ENCODE results near the gene CCDC17. TPM values are rescaled to one million over a fixed set of nuclear protein-coding genes. Genes with fewer than 3 reads are reported as not detected.
"Not testable (repeated sequence)": the region's sequence is repeated elsewhere in the genome, so short reads cannot be mapped to it uniquely, and the experiment has no call there.

The CCDC17 gene
- total RNA-seq, 2 donors from 2014 or later: 1.8 to 2.4 TPM

DNA sequence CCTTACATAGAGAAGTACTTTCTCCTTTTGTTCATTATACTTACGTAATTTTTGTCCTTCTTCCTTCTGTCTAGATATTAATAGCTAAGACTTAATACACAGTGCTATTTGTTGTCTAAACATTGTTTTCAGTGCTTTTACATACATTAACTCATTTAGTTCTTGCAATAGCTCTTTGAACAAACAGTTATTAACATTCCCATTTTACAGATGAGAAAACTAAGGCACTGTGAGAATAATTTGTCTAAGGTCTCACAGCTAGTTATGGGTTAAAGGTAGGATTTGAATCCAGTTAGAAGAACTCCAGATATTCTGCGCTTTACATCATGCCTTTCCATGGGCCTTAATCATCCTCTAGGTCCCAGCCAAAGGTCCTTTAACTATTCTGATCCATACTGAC, 19.6 kb downstream of the CCDC17 start:
- Histone ChIP-seq H3K9ac (ENCODE audit: low read depth in 2 of 2, low read length in 2 of 2) (no peak overlapping the region), H3K4me1 (no peaks in the 10 kb centered on the region), H3K9me3 (no peaks in the 10 kb centered on the region), H3K27ac (no peak overlapping the region), H3K27me3 (no peaks in the 10 kb centered on the region), H3K36me3 (peaks cover 7% of the 10 kb centered on the region), H3K4me3 (no peak overlapping the region)
- intact Hi-C loops (cut with DNase I): no loop called here
- no peak for TF ChIP-seq CTCF (IDR thresholded peaks at IDR 0.05)
- no peak for DNase-seq

DNA sequence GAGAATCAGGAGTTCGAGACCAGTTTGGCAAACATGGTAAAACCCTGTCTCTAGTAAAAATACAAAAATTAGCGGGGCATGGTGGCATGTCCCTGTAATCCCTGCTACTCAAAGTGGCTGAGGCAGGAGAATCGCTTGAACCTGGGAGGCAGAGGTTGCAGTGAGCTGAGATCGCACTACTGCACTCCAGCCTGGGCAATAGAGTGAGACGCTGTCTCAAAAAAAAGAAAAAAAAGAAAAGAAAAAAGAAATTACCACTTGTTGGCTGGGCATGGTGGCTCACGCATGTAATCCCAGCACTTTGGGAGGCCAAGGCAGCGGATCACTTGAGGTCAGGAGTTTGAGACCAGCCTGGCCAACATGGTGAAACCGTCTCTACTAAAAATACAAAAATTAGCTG, 27.1 kb downstream of the CCDC17 start:
- H3K4me1 ChIP-seq; H3K27ac ChIP-seq; H3K36me3 ChIP-seq; H3K4me3 ChIP-seq; DNase-seq; H3K9me3 ChIP-seq; intact Hi-C loops (cut with DNase I); H3K27me3 ChIP-seq; H3K9ac ChIP-seq (ENCODE audit: low read depth in 2 of 2, low read length in 2 of 2): not testable (repeated sequence)

DNA sequence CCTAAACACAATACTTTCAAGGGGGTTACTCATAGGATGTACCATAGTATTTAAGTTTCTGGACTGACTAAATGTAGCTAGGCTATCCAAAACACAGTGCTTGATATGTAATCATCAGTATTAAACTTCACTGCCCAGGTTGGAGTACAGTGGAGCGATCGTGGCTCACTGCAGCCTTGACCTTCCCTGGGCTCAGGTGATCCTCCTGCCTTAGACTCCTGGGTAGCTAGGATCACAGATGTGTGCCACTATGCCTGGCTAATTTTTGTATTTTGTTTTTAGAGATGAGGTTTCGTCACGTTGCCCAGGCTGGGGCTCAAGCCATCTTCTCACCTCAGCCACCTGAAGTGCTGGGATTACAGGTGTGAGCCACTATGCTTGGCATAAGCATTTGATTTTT, 29.4 kb downstream of the CCDC17 start:
- Histone ChIP-seq H3K36me3 (peaks cover 5% of the 10 kb centered on the region), H3K9ac (ENCODE audit: low read depth in 2 of 2, low read length in 2 of 2) (no peak overlapping the region), H3K27me3 (no peaks in the 10 kb centered on the region), H3K9me3 (no peaks in the 10 kb centered on the region), H3K27ac (no peak overlapping the region), H3K4me1 (no peaks in the 10 kb centered on the region), H3K4me3 (no peak overlapping the region)
- no peak for DNase-seq
- intact Hi-C loops (cut with DNase I): no loop called here
- no peak for TF ChIP-seq CTCF (IDR thresholded peaks at IDR 0.05)

GRCh38 chr1:45589861-45590260, 34.0 kb downstream of the CCDC17 start:
- no peak overlapping the region for H3K9ac ChIP-seq (ENCODE audit: low read depth in 2 of 2, low read length in 2 of 2)
- H3K36me3 ChIP-seq: peaks cover 5% of the 10 kb centered on the region
- H3K27ac ChIP-seq: no peak overlapping the region
- H3K4me1 ChIP-seq: peaks cover 16% of the 10 kb centered on the region
- intact Hi-C loops (cut with DNase I): no loop called here
- H3K27me3 ChIP-seq: no peaks in the 10 kb centered on the region
- no peak for TF ChIP-seq CTCF (IDR thresholded peaks at IDR 0.05)
- DNase-seq: no peak
- no peaks in the 10 kb centered on the region for H3K9me3 ChIP-seq
- H3K4me3 ChIP-seq: no peak overlapping the region

- peak overlapping the region; percentile 5 for H3K4me3 ChIP-seq
- H3K27ac ChIP-seq: no peak overlapping the region
- H3K9ac ChIP-seq (ENCODE audit: low read depth in 2 of 2, low read length in 2 of 2): no peak overlapping the region
- H3K4me1 ChIP-seq: peaks cover 16% of the 10 kb centered on the region
- no peaks in the 10 kb centered on the region for H3K9me3 ChIP-seq
- no peak for TF ChIP-seq CTCF (IDR thresholded peaks at IDR 0.05)
- H3K27me3 ChIP-seq: no peaks in the 10 kb centered on the region
- DNase-seq: no peak
- intact Hi-C loops (cut with DNase I): no loop called here
- peaks cover 2% of the 10 kb centered on the region for H3K36me3 ChIP-seq
Measured at GRCh38 chr1:45586769-45587168, 37.1 kb downstream of the CCDC17 start.

DNA sequence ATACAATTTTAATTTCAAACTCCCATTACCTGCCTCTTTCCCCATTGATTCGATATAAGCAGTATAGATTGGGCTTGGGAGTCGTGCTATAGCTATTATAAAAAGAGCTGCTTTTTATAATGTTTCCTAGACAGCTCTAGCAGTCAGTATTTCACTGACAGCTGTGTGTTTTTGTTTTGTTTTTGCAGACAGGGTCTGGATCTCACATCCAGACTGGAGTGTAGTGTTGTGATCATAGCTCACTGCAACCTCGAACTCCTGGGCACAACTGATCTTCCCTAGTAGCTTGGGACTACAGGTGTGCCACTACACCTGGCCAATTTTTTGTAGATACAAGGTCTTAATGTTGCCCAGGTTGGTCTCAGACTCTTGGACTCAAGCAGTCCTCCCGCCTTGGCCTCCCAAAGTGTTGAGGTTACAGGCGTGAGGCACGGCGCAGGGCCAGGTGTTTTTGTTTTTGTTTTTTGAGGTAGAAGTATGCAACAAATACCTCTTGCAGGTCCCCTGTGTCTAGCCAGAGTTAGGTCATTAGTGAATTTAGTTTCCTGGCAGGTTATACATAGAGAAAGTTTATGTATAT, 38.3 kb downstream of the CCDC17 start:
- Histone ChIP-seq H3K27me3 (no peaks in the 10 kb centered on the region), H3K36me3 (no peaks in the 10 kb centered on the region), H3K4me3 (peak overlapping the region; percentile 74), H3K27ac (no peak overlapping the region), H3K4me1 (peaks cover 16% of the 10 kb centered on the region), H3K9ac (ENCODE audit: low read depth in 2 of 2, low read length in 2 of 2) (peak overlapping the region in 1 of 2 donors; percentile 98), H3K9me3 (no peaks in the 10 kb centered on the region)
- no peak for DNase-seq
- intact Hi-C loops (cut with DNase I): no loop called here
- TF ChIP-seq CTCF (IDR thresholded peaks at IDR 0.05): no peak
